H9 (cell line): ENCODE data around the gene ZMIZ1. TPM values are rescaled to one million over a fixed set of nuclear protein-coding genes. Genes with fewer than 3 reads are reported as not detected.

Experiments used
- DNase-seq: peaks from one replicate; pipeline ENCODE4 v3.0.0-alpha.2; 2017
- H2AFZ ChIP-seq: one replicate; pipeline ENCODE4 v1.6.1; 2013; ENCODE audit warnings: mild to moderate bottlenecking, low read length, control low read depth, moderate library complexity
- H2AK5ac ChIP-seq: 2 replicates; pipeline ENCODE4 v1.6.1; 2013; ENCODE audit warnings: low read length, control low read depth, mixed read lengths; ENCODE audit not compliant: insufficient read length
- H2BK120ac ChIP-seq: one replicate; pipeline ENCODE4 v1.6.1; 2013; ENCODE audit warnings: low read depth, mild to moderate bottlenecking, low read length, control low read depth, inconsistent platforms; ENCODE audit not compliant: poor library complexity, severe bottlenecking
- H2BK12ac ChIP-seq: 2 replicates; pipeline ENCODE4 v1.6.1; 2013; ENCODE audit warnings: low read length, control low read depth, mixed read lengths, low read depth; ENCODE audit not compliant: insufficient read length
- H2BK15ac ChIP-seq: 2 replicates; pipeline ENCODE4 v1.6.1; 2013; ENCODE audit warnings: low read depth, low read length, control low read depth
- H2BK20ac ChIP-seq: one replicate; pipeline ENCODE4 v1.6.1; 2013; ENCODE audit warnings: low read depth, mild to moderate bottlenecking, low read length, control low read depth, inconsistent platforms; ENCODE audit not compliant: poor library complexity, severe bottlenecking
- H2BK5ac ChIP-seq: 2 replicates; pipeline ENCODE4 v1.6.1; 2013; ENCODE audit warnings: low read length, control low read depth, mixed read lengths; ENCODE audit not compliant: insufficient read length
- H3K14ac ChIP-seq: 2 replicates; pipeline ENCODE4 v1.6.1; 2013; ENCODE audit warnings: low read length, control low read depth; ENCODE audit not compliant: insufficient read depth
- H3K18ac ChIP-seq: 2 replicates; pipeline ENCODE4 v1.6.1; 2013; ENCODE audit warnings: low read depth, mild to moderate bottlenecking, mixed read lengths, low read length, control low read depth; ENCODE audit not compliant: insufficient read length
- H3K23ac ChIP-seq: 2 replicates; pipeline ENCODE4 v1.6.1; 2013; ENCODE audit warnings: low read length, control low read depth, mixed read lengths, low read depth; ENCODE audit not compliant: insufficient read length
- H3K23me2 ChIP-seq: 2 replicates; pipeline ENCODE4 v1.6.1; 2013; ENCODE audit warnings: low read depth, mild to moderate bottlenecking, mixed read lengths, low read length, control low read depth; ENCODE audit not compliant: insufficient read length, poor library complexity, severe bottlenecking
- H3K27ac ChIP-seq: 2 replicates; pipeline ENCODE4 v1.5.1; 2013; ENCODE audit warnings: low read length, control low read depth, mixed read lengths, low read depth; ENCODE audit not compliant: insufficient read length
- H3K27me3 ChIP-seq: 2 replicates; pipeline ENCODE4 v1.6.1; 2013; ENCODE audit warnings: low read length, control low read depth, inconsistent platforms; ENCODE audit not compliant: insufficient read depth
- H3K4ac ChIP-seq: 2 replicates; pipeline ENCODE4 v1.6.1; 2013; ENCODE audit warnings: low read depth, mild to moderate bottlenecking, control low read depth, inconsistent platforms, low read length, moderate library complexity
- H3K4me1 ChIP-seq: 2 replicates; pipeline ENCODE4 v1.6.1; 2013; ENCODE audit warnings: low read length, control low read depth, inconsistent platforms; ENCODE audit not compliant: insufficient read depth
- H3K4me2 ChIP-seq: 2 replicates; pipeline ENCODE4 v1.6.1; 2013; ENCODE audit warnings: low read length, control low read depth, mixed read lengths; ENCODE audit not compliant: insufficient read length, insufficient read depth
- H3K56ac ChIP-seq: 2 replicates; pipeline ENCODE4 v1.6.1; 2013; ENCODE audit warnings: low read depth, mild to moderate bottlenecking, mixed read lengths, low read length, control low read depth; ENCODE audit not compliant: insufficient read length
- H3K79me1 ChIP-seq: 2 replicates; pipeline ENCODE4 v1.6.1; 2013; ENCODE audit warnings: low read depth, mild to moderate bottlenecking, moderate library complexity, low read length, control low read depth, inconsistent platforms; ENCODE audit not compliant: insufficient read depth, poor library complexity, severe bottlenecking
- H3K79me2 ChIP-seq: 2 replicates; pipeline ENCODE4 v1.6.1; 2013; ENCODE audit warnings: low read length, control low read depth, inconsistent platforms; ENCODE audit not compliant: insufficient read depth
- H3K9ac ChIP-seq: 2 replicates; pipeline ENCODE4 v1.6.1; 2013; ENCODE audit warnings: low read length, control low read depth, mixed read lengths; ENCODE audit not compliant: insufficient read length; ENCODE audit errors: extremely low read depth
- H3K9me3 ChIP-seq: one replicate; pipeline ENCODE4 v1.6.1; 2013; ENCODE audit warnings: low read depth, low read length, inconsistent platforms; ENCODE audit not compliant: control insufficient read depth
- H3T11ph ChIP-seq: one replicate; pipeline ENCODE4 v1.6.1; 2013; ENCODE audit warnings: mild to moderate bottlenecking, low read length, control low read depth, inconsistent platforms
- H4K20me1 ChIP-seq: one replicate; pipeline ENCODE4 v1.6.1; 2013; ENCODE audit not compliant: control insufficient read depth, insufficient read length, insufficient read depth
- H4K5ac ChIP-seq: 2 replicates; pipeline ENCODE4 v1.6.1; 2013; ENCODE audit warnings: low read depth, mild to moderate bottlenecking, mixed read lengths, low read length, control low read depth; ENCODE audit not compliant: insufficient read length
- H4K8ac ChIP-seq: replicated peaks from 2 replicates; pipeline ENCODE4 v1.6.1; 2013; ENCODE audit warnings: low read length, control low read depth, mixed read lengths, low read depth; ENCODE audit not compliant: insufficient read length
- H4K91ac ChIP-seq: 2 replicates; pipeline ENCODE4 v1.6.1; 2013; ENCODE audit warnings: low read depth, mild to moderate bottlenecking, moderate library complexity, mixed read lengths, low read length, control low read depth; ENCODE audit not compliant: insufficient read length
- H3K27ac Mint-ChIP-seq, 3 experiments: 2 replicates in 2 of 3; 3 replicates in 1 of 3; pipeline ENCODE4 v1.8.0; 2020 to 2021; ENCODE audit warnings: mixed read lengths in 3 of 3, mild to moderate bottlenecking in 1 of 3, moderate library complexity in 1 of 3
- H3K27me3 Mint-ChIP-seq: 2 replicates; pipeline ENCODE4 v1.8.0; 2021; ENCODE audit warnings: low read depth, mild to moderate bottlenecking, moderate library complexity, mixed read lengths
- H3K36me3 Mint-ChIP-seq, 3 experiments: 2 replicates in 2 of 3; 3 replicates in 1 of 3; pipeline ENCODE4 v1.8.0; 2020 to 2021; ENCODE audit warnings: low read depth in 3 of 3, mixed read lengths in 3 of 3; ENCODE audit not compliant: insufficient read depth in 1 of 3
- H3K4me1 Mint-ChIP-seq, 2 experiments: 2 replicates each; pipeline ENCODE4 v1.8.0; 2020; ENCODE audit warnings: mixed read lengths in 2 of 2
- H3K4me3 Mint-ChIP-seq, 2 experiments: 2 replicates in 1 of 2; 3 replicates in 1 of 2; pipeline ENCODE4 v1.8.0; 2020 to 2021; ENCODE audit warnings: mild to moderate bottlenecking in 2 of 2, mixed read lengths in 2 of 2, moderate library complexity in 1 of 2
- H3K9me3 Mint-ChIP-seq, 2 experiments: 2 replicates in 1 of 2; 3 replicates in 1 of 2; pipeline ENCODE4 v1.8.0; 2020; ENCODE audit warnings: mild to moderate bottlenecking in 2 of 2, mixed read lengths in 2 of 2, moderate library complexity in 1 of 2
- CTCF ChIP-seq: fragments of 200-600 bp; sonication (generic); conservative IDR thresholded peaks from 3 replicates; pipeline ENCODE4 v1.8.0; 2021; ENCODE audit warnings: antibody characterized with exemption, mild to moderate bottlenecking
- WGBS: extraction: QIAGEN DNeasy Blood & Tissue Kit; methylation state at CpG from one replicate; pipeline ENCODE4 v1.1.7; 2013; ENCODE audit warnings: missing lambda C conversion rate, low lambda C conversion rate, mixed read lengths; ENCODE audit not compliant: insufficient read length; ENCODE audit errors: extremely low coverage; 5-methylcytosine and 5-hydroxymethylcytosine counted together
- total RNA-seq: library from RNA; stranded (reverse); gene quantifications from 2 replicates; pipeline ENCODE4 v1.2.1, GENCODE V29; 2021

Gene ZMIZ1
- total RNA-seq, 1 experiment from 2014 or later: 36.9 TPM

GRCh38 chr10:79327090-79327457 lies 258.3 kb downstream of the ZMIZ1 start:
- no peak overlapping the region for H4K91ac ChIP-seq
- H3K79me2 ChIP-seq: no peaks in the 10 kb centered on the region
- H3K9ac ChIP-seq: no peak overlapping the region
- H3K4me1 ChIP-seq: no peaks in the 10 kb centered on the region
- DNase-seq: no peak
- no peak overlapping the region for H2AK5ac ChIP-seq
- H3K4ac ChIP-seq: no peak overlapping the region
- no peaks in the 10 kb centered on the region for H3K4me1 Mint-ChIP-seq
- no peak overlapping the region for H2BK20ac ChIP-seq
- H3K23ac ChIP-seq: no peak overlapping the region
- H3K27ac Mint-ChIP-seq: no peak overlapping the region
- H3K56ac ChIP-seq: no peak overlapping the region
- H4K5ac ChIP-seq: no peak overlapping the region
- no peak overlapping the region for H2BK15ac ChIP-seq
- no peak overlapping the region for H2BK12ac ChIP-seq
- no peaks in the 10 kb centered on the region for H4K20me1 ChIP-seq
- peaks cover 2% of the 10 kb centered on the region in 2 experiments; a peak in 3 of 5 replicates for H3K9me3 Mint-ChIP-seq
- H3T11ph ChIP-seq: no peak overlapping the region
- H3K18ac ChIP-seq: no peak overlapping the region
- H3K14ac ChIP-seq: no peak overlapping the region
- no peaks in the 10 kb centered on the region for H3K9me3 ChIP-seq
- H3K27me3 Mint-ChIP-seq: peaks cover 14% of the 10 kb centered on the region
- no peak overlapping the region for H3K27ac ChIP-seq
- no CpG with 5 or more reads among the region's 8 CpGs for WGBS
- no peaks in the 10 kb centered on the region for H3K79me1 ChIP-seq
- no peak for TF ChIP-seq CTCF
- H3K27me3 ChIP-seq: no peaks in the 10 kb centered on the region
- peaks cover 0 to 2% (median 0%) of the 10 kb centered on the region in 3 experiments; a peak in 3 of 7 replicates for H3K36me3 Mint-ChIP-seq
- no peak overlapping the region for H4K8ac ChIP-seq
- H3K4me2 ChIP-seq: no peak overlapping the region
- no peaks in the 10 kb centered on the region for H3K23me2 ChIP-seq
- no peak overlapping the region for H2BK5ac ChIP-seq
- H3K4me3 Mint-ChIP-seq: no peak overlapping the region
- H2BK120ac ChIP-seq: no peak overlapping the region
- H2AFZ ChIP-seq: no peak overlapping the region
